ENCODE results near the gene CCDC127.
"Not testable (repeated sequence)": the region's sequence is repeated elsewhere in the genome, so short reads cannot be mapped to it uniquely, and the experiment has no call there.

DNA sequence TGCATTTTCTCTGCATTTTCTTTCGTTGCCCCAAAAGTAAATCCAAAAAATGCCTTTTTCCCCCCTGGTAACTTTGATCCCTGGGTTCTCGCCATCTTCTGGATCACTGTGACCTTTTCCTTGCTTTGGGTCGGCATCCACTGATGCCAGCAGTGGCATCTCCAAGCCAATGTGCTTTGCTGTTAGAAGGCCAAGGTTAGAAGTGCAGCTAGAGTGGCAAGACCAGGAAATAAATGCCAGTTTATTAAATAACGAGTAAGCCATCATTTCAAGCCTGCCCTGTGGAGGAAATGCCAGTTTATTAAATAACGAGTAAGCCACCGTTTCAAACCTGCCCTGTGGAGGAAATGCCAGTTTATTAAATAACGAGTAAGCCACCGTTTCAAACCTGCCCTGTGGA is 33.6 kb upstream of the CCDC127 start:
- TF ChIP-seq ZFP3 (CRISPR knock-in tag; IDR thresholded peaks at IDR 0.05); ZNF70 (CRISPR knock-in tag; IDR thresholded peaks at IDR 0.05); ZNF565 (CRISPR knock-in tag; conservative IDR thresholded peaks at IDR 0.05; ENCODE audit: low read depth); PPARA (CRISPR knock-in tag; IDR thresholded peaks at IDR 0.05; ENCODE audit: borderline replicate concordance): not testable (repeated sequence)
- TF ChIP-seq, protein P1, sequence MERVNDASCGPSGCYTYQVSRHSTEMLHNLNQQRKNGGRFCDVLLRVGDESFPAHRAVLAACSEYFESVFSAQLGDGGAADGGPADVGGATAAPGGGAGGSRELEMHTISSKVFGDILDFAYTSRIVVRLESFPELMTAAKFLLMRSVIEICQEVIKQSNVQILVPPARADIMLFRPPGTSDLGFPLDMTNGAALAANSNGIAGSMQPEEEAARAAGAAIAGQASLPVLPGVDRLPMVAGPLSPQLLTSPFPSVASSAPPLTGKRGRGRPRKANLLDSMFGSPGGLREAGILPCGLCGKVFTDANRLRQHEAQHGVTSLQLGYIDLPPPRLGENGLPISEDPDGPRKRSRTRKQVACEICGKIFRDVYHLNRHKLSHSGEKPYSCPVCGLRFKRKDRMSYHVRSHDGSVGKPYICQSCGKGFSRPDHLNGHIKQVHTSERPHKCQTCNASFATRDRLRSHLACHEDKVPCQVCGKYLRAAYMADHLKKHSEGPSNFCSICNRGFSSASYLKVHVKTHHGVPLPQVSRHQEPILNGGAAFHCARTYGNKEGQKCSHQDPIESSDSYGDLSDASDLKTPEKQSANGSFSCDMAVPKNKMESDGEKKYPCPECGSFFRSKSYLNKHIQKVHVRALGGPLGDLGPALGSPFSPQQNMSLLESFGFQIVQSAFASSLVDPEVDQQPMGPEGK (CRISPR knock-in tag; IDR thresholded peaks at IDR 0.05; ENCODE audit: borderline replicate concordance), result not testable (repeated sequence)
